ENCODE measurements around the gene SLC30A1. TPM values are rescaled to one million over a fixed set of nuclear protein-coding genes. Genes with fewer than 3 reads are reported as not detected.

The SLC30A1 gene
- total RNA-seq, 4 donors from 2014 or later, result 1.3 to 3.0 (median 2.1) TPM

DNA sequence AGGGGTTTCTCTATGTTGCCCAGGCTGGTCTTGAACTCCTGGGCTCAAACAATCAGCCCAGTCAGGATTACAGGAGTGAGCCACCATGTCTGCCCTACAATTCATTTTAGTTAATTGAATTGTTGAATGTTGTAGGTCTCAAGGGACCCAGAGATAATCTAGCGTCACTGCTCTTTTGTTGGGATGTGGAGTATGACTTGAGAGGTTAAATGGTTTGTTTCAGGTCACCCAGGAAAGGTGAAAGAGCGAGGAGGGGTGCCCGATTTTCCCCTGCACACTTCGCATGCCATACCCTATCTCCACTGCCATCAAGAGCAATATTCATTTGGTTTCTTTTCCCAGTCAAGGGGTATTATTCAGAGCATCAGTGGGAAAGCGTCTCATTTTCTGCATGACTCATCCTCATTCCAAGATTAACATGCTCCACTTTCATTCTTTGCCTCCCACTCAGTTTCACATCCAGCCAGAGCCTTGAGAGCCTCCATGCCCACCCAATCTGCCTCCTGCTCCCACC, 13.1 kb upstream of the SLC30A1 start:
- H3K27ac ChIP-seq, result no peak overlapping the region
- peaks cover 0 to 3% of the 10 kb centered on the region in 2 donors for H3K4me1 ChIP-seq
- no peak overlapping the region for H3K4me3 ChIP-seq
- DNase-seq (no peak), ATAC-seq (no peak)
- in situ Hi-C loops (cut with MboI; ENCODE audit: low sequenced_read_pairs in 4 of 4), result no loop called here
- no peaks in the 10 kb centered on the region for H3K27me3 ChIP-seq
- TF ChIP-seq, protein P1, sequence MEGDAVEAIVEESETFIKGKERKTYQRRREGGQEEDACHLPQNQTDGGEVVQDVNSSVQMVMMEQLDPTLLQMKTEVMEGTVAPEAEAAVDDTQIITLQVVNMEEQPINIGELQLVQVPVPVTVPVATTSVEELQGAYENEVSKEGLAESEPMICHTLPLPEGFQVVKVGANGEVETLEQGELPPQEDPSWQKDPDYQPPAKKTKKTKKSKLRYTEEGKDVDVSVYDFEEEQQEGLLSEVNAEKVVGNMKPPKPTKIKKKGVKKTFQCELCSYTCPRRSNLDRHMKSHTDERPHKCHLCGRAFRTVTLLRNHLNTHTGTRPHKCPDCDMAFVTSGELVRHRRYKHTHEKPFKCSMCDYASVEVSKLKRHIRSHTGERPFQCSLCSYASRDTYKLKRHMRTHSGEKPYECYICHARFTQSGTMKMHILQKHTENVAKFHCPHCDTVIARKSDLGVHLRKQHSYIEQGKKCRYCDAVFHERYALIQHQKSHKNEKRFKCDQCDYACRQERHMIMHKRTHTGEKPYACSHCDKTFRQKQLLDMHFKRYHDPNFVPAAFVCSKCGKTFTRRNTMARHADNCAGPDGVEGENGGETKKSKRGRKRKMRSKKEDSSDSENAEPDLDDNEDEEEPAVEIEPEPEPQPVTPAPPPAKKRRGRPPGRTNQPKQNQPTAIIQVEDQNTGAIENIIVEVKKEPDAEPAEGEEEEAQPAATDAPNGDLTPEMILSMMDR (IDR thresholded peaks at IDR 0.05 in 4 of 5, conservative IDR thresholded peaks at IDR 0.05 in 1 of 5), result no peak
- no peak for TF ChIP-seq POLR2A (IDR thresholded peaks at IDR 0.05)
- H3K36me3 ChIP-seq, result no peaks in the 10 kb centered on the region
- intact Hi-C loops (cut with DNase I; ENCODE audit: low total_unique reads), result no loop called here
- H3K9me3 ChIP-seq, result no peaks in the 10 kb centered on the region

DNA sequence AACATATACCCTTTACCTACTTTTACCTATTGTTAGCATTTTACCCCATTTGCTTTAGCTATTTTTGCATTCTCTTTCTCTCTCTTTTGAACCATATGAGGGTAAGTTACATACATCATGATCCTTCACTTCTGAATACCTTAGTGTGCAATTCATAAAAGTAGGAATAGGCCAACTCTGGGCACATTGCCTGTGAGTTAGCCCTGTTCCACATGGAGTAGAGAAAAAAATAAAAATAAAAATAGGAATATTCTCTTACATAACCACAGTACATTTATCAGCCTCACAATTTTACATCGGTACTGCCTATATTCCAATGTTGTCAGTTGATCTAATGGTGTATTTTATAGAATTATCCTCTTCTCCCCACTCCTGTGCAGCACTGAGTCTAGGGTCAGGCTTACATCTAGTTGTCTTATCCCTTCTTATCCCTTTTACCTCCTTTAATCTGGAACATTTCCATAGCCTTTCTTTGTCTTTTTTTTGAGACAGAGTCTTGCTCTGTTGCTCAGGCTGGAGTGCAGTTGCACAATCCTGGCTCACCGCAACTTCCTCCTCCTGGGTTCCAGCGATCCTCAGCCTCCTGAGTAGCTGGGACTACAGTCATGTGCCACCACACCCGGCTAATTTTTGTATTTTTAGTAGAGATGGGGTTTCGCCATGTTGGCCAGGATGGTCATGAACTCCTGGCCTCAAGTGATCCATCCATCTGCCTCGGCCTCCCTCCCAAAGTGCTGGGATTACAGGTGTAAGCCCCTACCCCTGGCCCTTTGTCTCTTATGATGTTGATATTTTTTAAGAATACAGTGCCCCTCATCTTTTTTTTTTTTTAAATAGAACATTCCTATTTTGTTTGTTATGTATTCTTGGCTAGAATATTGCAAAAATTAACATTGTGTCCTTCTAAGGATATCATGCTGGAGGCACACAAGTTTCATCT, 11.1 kb upstream of the SLC30A1 start:
- Histone ChIP-seq H3K4me1 (peaks cover 0 to 3% of the 10 kb centered on the region in 2 donors), H3K36me3 (no peaks in the 10 kb centered on the region), H3K27me3 (no peaks in the 10 kb centered on the region), H3K4me3 (no peak overlapping the region), H3K9me3 (no peaks in the 10 kb centered on the region), H3K27ac (peak overlapping the region in 1 of 4 donors; percentile 41)
- in situ Hi-C loops (cut with MboI; ENCODE audit: low sequenced_read_pairs in 4 of 4), result loop anchor here in 1 of 4 donors (10.0 kb wide), 1 partner anchor 65 kb away; no protein-coding TSS in a partner anchor
- ATAC-seq (peak; percentile 44 to 52), DNase-seq (peak; percentile 51 to 76)
- intact Hi-C loops (cut with DNase I; ENCODE audit: low total_unique reads), result no loop called here
- TF ChIP-seq, protein P1 (IDR thresholded peaks at IDR 0.05 in 4 of 5, conservative IDR thresholded peaks at IDR 0.05 in 1 of 5), result no peak
- TF ChIP-seq POLR2A (IDR thresholded peaks at IDR 0.05), result no peak

DNA sequence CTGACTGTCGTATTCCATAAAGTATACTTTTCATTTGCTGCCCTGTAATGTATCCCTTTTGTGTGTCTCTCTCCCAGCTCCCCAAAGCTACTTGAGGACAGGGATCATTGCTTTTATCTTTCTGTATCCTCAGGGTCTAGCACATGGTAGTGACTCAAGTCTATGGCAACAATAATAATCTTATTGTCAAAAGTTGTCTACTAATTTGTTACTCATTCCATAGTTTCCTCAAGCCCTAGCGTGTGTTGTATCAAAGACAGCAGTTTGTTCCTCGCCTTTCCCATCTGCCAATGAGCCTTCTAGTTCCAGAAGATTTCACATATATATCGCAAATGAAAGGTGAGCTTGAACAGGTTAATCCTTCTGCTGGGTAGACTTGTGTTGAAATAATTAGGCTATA, 9.8 kb upstream of the SLC30A1 start:
- in situ Hi-C loops (cut with MboI; ENCODE audit: low sequenced_read_pairs in 4 of 4), result loop anchor here in 1 of 4 donors (10.0 kb wide), 1 partner anchor 66 kb away; no protein-coding TSS in a partner anchor
- Histone ChIP-seq H3K4me1 (peaks cover 0 to 3% of the 10 kb centered on the region in 2 donors), H3K27me3 (no peaks in the 10 kb centered on the region), H3K36me3 (no peaks in the 10 kb centered on the region), H3K27ac (no peak overlapping the region), H3K4me3 (no peak overlapping the region), H3K9me3 (no peaks in the 10 kb centered on the region)
- TF ChIP-seq, protein P1 (IDR thresholded peaks at IDR 0.05 in 4 of 5, conservative IDR thresholded peaks at IDR 0.05 in 1 of 5), result no peak
- TF ChIP-seq POLR2A (IDR thresholded peaks at IDR 0.05), result no peak
- intact Hi-C loops (cut with DNase I; ENCODE audit: low total_unique reads), result no loop called here
- no peak for DNase-seq
- no peak for ATAC-seq

DNA sequence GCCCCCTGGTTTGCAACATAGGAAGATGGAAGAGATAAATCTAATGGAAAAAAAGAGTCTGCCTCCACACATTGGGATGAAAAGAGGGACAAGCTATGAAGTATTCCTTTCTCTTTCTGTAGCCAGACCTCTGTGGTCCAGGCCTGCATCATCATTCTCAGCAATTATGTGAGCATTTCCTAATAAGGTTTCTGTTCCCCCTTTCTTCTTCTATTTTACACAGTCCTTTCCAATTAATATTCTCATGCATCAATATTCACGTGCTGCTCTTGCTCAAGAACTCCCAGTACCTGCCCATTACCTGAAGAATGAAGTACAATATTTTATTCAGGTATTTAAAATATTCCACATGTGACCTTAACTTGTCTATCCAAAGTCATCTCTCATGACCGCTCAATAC, 8.2 kb upstream of the SLC30A1 start:
- DNase-seq (no peak), ATAC-seq (no peak)
- in situ Hi-C loops (cut with MboI; ENCODE audit: low sequenced_read_pairs in 4 of 4) (loop anchor here in 1 of 4 donors (10.0 kb wide), 1 partner anchor 68 kb away; no protein-coding TSS in a partner anchor), intact Hi-C loops (cut with DNase I; ENCODE audit: low total_unique reads) (no loop called here)
- Histone ChIP-seq H3K9me3 (no peaks in the 10 kb centered on the region), H3K27me3 (no peaks in the 10 kb centered on the region), H3K4me3 (no peak overlapping the region), H3K36me3 (no peaks in the 10 kb centered on the region), H3K4me1 (peaks cover 0 to 3% of the 10 kb centered on the region in 2 donors), H3K27ac (no peak overlapping the region)
- TF ChIP-seq, protein P1 (IDR thresholded peaks at IDR 0.05 in 4 of 5, conservative IDR thresholded peaks at IDR 0.05 in 1 of 5), result no peak
- no peak for TF ChIP-seq POLR2A (IDR thresholded peaks at IDR 0.05)
